Muscle layer of colon (tissue), 2 donors: Measurements from ENCODE around the gene REEP6.
"Not testable (repeated sequence)": the region's sequence is repeated elsewhere in the genome, so short reads cannot be mapped to it uniquely, and the experiment has no call there.

Experiments
- H3K27ac ChIP-seq: one replicate; pipeline ENCODE4 v1.7.0; 2013; ENCODE audit warnings: low read depth, mild to moderate bottlenecking, low read length, moderate library complexity
- H3K27me3 ChIP-seq, 2 donors: one replicate each; pipeline ENCODE4 v1.7.0; 2013; ENCODE audit warnings: low read length in 2 of 2, mild to moderate bottlenecking in 2 of 2; ENCODE audit not compliant: insufficient read depth in 2 of 2, control insufficient read depth in 1 of 2
- H3K36me3 ChIP-seq: one replicate; pipeline ENCODE4 v1.7.0; 2013; ENCODE audit warnings: mild to moderate bottlenecking, low read length; ENCODE audit not compliant: insufficient read depth
- H3K4me1 ChIP-seq: one replicate; pipeline ENCODE4 v1.7.0; 2013; ENCODE audit warnings: mild to moderate bottlenecking, low read length; ENCODE audit not compliant: insufficient read depth
- H3K4me3 ChIP-seq, 2 donors: one replicate each; pipeline ENCODE4 v1.7.0; 2013; ENCODE audit warnings: low read length in 2 of 2, low read depth in 1 of 2, mild to moderate bottlenecking in 1 of 2, moderate library complexity in 1 of 2
- H3K9ac ChIP-seq: one replicate; pipeline ENCODE4 v1.7.0; 2013; ENCODE audit warnings: low read length
- H3K9me3 ChIP-seq: one replicate; pipeline ENCODE4 v1.7.0; 2013; ENCODE audit warnings: mild to moderate bottlenecking, low read length
- donor health status: abdominal sarcoma.
- donor health status: Adenocarcinoma of cecum.

REEP6 gene

DNA sequence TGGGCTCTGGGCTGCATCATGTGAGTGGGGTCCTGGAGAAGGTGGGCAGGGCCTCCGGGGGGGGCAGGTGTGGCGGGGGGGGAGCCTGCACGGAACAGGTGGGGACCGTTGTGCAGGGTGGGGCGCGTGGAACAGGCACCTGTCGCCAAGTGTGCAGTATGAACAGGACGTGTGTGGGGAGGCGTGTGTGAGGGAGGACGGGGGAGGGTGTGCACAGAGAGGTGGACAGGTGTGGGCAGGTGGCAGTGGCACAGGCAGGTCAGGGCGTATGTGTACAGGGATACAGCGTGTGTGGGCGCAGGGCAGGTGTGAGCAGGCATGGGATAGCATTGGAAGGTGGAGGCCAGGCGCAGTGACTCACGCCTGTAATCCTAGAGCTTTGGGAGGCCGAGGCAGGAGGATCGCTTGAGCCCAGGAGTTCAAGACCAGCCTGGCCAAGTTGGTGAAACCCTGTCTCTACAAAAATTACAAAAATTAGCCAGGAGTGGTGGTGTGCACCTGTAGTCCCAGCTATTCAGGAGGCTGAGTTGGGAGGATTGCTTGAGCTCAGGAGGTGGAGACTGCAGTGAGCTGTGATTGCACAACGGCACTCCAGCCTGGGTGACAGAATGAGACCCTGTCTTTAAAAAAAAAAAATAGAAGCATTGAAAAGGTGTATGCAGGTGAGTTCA, 36.1 kb downstream of the REEP6 start:
- H3K27me3 ChIP-seq = peaks cover 20 to 55% of the 10 kb centered on the region in 2 donors
- H3K4me3 ChIP-seq = no peak overlapping the region
- H3K9me3 ChIP-seq = no peaks in the 10 kb centered on the region
- no peak overlapping the region for H3K27ac ChIP-seq
- H3K36me3 ChIP-seq = no peaks in the 10 kb centered on the region
- H3K4me1 ChIP-seq = no peaks in the 10 kb centered on the region
- no peak overlapping the region for H3K9ac ChIP-seq

DNA sequence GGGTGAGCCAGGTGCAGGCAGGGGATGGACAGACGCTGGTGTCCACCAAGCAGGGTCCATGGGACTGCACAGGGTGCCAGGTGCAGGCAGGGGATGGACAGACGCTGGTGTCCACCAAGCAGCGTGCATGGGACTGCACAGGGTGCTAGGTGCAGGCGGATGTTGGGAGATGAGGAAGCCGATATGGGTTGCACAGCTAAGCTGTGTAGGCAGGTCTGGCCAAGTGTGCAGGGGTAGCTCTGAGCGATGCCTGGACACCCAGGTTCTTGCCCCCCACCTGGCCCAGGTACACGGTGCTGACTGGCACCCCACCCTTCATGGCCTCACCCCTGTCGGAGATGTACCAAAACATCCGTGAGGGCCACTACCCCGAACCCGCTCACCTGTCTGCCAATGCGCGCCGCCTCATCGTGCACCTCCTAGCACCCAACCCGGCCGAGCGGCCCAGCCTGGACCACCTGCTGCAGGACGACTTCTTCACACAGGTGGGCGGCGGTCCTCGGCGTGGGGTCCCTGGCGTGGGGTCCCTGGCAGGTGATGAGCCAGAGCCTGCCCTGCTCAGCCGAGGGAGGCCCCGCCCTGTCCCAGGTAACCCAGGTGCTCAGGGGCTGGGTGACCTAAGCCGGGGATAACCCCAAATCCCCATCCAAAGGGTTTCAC, 36.8 kb downstream of the REEP6 start:
- Histone ChIP-seq H3K9ac (no peak overlapping the region), H3K9me3 (no peaks in the 10 kb centered on the region), H3K27me3 (peaks cover 20 to 55% of the 10 kb centered on the region in 2 donors), H3K27ac (no peak overlapping the region), H3K4me3 (no peak overlapping the region), H3K36me3 (no peaks in the 10 kb centered on the region), H3K4me1 (no peaks in the 10 kb centered on the region)

DNA sequence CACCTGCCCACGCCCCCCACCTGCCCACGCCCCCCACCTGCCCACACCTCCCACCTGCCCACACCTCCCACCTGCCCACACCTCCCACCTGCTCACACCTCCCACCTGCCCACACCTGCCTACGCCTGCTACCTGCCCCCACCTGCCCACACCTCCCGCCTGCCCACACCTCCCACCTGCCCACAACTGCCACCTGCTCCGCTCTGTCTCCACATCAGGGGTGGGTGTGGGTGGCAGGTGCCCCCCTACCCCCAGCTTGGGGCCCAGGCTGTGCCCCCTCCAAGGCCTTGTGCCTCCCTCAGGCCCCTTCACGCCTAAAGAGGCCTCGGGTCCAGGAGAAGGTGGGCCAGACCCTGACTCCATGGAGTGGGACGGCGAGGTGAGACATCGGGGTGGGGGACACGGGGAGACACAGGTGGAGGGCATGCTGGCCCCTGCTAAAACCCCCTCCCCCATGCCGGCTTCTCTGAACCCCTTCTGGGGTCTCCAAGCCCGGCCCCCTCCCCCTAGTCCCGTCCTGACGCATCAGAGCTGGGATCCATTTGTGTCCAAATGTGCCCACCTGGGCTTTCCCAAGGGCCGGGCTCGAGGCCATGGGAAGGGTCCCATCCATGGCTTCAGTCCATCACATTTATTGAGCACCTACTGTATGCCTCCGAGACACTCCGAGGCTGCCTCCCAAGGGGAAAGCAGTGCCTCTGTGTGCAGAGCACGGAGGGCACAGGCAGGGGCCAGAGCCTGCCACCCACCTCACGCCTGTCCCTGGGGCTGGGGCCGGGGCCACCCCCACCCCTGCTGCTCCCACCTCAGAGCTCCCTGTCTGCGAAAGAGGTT, 37.8 kb downstream of the REEP6 start:
- Histone ChIP-seq H3K36me3 (no peaks in the 10 kb centered on the region), H3K27me3 (peaks cover 20 to 46% of the 10 kb centered on the region in 2 donors), H3K27ac (no peak overlapping the region), H3K4me3 (no peak overlapping the region), H3K9ac (no peak overlapping the region), H3K9me3 (no peaks in the 10 kb centered on the region), H3K4me1 (no peaks in the 10 kb centered on the region)

DNA sequence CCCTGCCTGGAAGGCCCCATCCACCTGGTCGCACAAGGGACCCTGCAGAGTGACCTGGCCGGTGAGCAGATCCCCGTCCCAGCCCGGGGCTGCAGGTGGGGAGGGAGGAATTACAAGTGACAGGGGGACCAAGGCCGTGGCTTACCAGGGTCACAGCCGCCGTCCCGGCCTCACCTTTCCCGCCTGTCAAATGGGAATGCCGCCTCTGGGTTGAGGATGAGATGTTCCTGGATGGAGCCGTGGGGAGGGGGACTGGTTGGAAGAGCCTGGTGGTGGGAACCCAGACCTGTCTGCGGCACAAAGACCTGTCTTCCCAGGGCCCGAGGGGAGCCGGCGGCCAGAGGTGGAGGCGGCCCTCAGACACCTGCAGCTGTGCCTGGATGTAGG, 38.4 kb downstream of the REEP6 start:
- Histone ChIP-seq H3K4me1 (no peaks in the 10 kb centered on the region), H3K9ac (no peak overlapping the region), H3K36me3 (no peaks in the 10 kb centered on the region), H3K4me3 (no peak overlapping the region), H3K27me3 (peaks cover 18 to 44% of the 10 kb centered on the region in 2 donors), H3K27ac (no peak overlapping the region), H3K9me3 (no peaks in the 10 kb centered on the region)

DNA sequence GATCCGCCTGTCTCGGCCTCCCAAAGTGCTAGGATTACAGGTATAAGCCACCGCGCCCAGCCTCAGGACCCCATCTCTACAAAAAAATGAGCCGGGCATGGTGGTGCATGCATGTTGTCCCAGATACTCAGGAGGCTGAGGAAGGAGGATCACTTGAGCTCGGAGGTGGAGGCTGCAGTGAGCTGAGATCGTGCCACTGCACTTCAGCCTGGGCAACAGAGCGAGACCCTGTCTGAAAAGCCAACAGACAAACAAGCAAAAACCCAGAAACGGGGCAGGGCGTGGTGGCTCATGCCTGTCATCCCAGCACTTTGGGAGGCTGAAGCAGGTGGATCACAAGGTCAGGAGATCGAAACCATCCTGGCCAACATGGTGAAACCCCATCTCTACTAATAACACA, 39.9 kb downstream of the REEP6 start:
- peaks cover 6 to 29% of the 10 kb centered on the region in 2 donors for H3K27me3 ChIP-seq
- H3K4me3 ChIP-seq = not testable (repeated sequence)

DNA sequence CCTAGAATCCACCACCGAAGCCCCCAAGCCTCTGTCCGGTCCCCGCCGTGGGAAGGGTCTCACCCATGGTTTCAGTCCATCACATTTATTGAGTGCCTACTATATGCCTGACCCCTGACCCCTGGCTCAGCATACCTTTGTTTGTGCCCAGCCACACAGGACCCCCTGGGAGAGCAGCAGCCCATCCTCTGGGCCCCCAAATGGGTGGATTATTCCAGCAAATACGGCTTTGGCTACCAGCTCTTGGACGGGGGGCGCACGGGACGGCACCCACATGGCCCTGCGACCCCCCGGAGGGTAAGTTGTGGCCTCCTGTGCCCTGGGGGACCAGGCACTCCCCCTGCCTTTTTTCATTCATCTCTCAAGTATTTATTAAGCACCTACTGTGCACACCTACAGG, 40.6 kb downstream of the REEP6 start:
- H3K27me3 ChIP-seq = peaks cover 0 to 22% of the 10 kb centered on the region in 2 donors

More for the DNA sequence above, 39.9 kb downstream of the REEP6 start:
- H3K9ac ChIP-seq, H3K9me3 ChIP-seq, H3K36me3 ChIP-seq, H3K4me1 ChIP-seq, H3K27ac ChIP-seq: not testable (repeated sequence)

DNA sequence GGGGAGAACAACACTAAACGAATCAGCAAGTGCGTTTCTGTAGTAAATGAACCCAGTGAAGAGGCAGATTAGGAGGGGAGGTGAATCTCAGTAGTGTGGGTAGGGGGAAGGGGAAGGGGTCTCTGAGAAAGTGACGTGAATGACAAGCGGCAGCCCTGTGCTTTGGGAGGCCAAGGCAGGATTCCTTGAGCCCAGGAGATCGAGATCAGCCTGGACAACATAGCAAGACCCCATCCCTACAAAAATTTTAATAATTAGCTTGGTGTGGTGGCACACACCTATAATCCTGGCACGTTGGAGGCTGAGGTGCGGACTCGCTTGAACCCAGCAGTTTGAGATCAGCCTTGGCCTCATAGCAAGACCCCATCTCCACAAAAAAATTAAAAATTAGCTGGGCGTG, 41.0 kb downstream of the REEP6 start:
- H3K36me3 ChIP-seq = no peaks in the 10 kb centered on the region
- H3K9me3 ChIP-seq = no peaks in the 10 kb centered on the region
- no peak overlapping the region for H3K27ac ChIP-seq
- no peak overlapping the region for H3K4me3 ChIP-seq
- H3K4me1 ChIP-seq = no peaks in the 10 kb centered on the region
- peaks cover 0 to 18% of the 10 kb centered on the region in 2 donors for H3K27me3 ChIP-seq
- no peak overlapping the region for H3K9ac ChIP-seq

More for the DNA sequence above, 40.6 kb downstream of the REEP6 start:
- no peaks in the 10 kb centered on the region for H3K9me3 ChIP-seq
- H3K9ac ChIP-seq = no peak overlapping the region
- no peaks in the 10 kb centered on the region for H3K4me1 ChIP-seq
- no peak overlapping the region for H3K27ac ChIP-seq
- H3K36me3 ChIP-seq = no peaks in the 10 kb centered on the region
- H3K4me3 ChIP-seq = no peak overlapping the region

DNA sequence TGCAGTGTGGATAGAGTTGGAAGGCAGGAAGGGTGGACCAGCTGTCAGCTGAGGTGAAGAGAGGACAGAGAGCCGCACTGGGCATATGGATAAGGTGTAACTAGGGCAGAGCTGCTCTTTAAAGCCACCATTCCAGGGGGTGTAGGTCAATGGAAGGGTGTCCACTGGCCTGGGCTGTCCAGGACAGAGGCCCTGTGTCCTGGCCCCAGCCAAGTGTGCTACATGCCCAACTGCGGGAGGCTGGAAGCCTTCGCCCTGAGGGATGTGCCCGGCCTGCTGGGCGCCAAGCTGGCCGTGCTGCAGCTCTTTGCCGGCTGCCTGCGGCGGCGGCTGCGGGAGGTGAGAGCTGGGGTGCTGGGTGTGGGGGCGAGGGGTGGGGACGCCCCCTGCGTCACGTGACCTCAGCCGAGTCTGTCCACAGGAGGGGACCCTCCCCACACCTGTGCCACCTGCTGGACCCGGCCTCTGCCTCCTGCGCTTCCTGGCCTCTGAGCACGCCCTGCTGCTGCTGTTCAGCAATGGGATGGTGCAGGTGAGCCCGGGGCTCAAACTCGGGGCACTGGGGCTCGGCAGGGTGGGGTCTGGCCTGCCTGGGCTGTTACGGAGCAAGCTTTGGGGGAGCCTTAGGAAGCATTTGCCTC, 42.6 kb downstream of the REEP6 start:
- Histone ChIP-seq H3K9ac (no peak overlapping the region), H3K27me3 (peaks cover 0 to 10% of the 10 kb centered on the region in 2 donors), H3K27ac (no peak overlapping the region), H3K4me1 (no peaks in the 10 kb centered on the region), H3K9me3 (no peaks in the 10 kb centered on the region), H3K36me3 (no peaks in the 10 kb centered on the region), H3K4me3 (no peak overlapping the region)

DNA sequence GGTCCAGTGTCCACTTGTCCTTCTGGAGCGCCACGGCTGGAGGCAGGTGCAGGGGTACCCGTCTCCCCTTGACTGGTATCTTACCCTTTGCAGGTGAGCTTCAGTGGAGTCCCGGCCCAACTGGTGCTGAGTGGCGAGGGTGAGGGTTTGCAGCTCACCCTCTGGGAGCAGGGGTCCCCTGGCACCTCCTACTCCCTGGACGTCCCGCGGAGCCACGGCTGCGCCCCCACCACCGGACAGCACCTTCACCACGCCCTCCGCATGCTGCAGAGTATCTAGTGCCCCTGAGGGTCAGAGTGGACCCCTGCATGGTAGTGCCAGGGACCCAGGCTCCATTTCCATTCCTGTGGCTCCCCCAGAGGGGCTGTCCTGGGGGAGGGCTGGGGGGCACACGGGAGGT, 44.0 kb downstream of the REEP6 start:
- Histone ChIP-seq H3K9me3 (no peaks in the 10 kb centered on the region), H3K9ac (no peak overlapping the region), H3K27me3 (peaks cover 0 to 3% of the 10 kb centered on the region in 2 donors), H3K36me3 (no peaks in the 10 kb centered on the region), H3K4me1 (no peaks in the 10 kb centered on the region), H3K27ac (no peak overlapping the region), H3K4me3 (no peak overlapping the region)

DNA sequence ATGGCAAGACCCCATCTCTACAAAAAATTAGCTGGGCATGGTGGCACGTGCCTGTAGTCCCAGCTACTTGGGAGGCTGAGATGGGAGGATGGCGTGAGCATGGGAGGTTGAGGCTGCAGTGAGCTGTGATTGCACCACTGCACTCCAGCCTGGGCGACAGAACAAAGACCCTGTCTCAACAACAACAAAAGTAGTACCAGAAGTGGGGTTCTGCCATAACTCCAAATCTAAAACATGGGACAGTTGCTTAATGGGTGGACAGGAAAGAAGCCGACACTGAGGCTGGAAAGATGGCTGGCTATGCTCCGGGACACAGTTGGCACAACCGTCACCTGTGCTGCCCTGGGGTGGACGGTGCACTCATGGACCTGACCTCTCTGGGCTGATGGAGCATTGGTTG, 44.7 kb downstream of the REEP6 start:
- not testable (repeated sequence) for H3K4me1 ChIP-seq, H3K4me3 ChIP-seq, H3K9ac ChIP-seq, H3K9me3 ChIP-seq, H3K36me3 ChIP-seq, H3K27ac ChIP-seq, H3K27me3 ChIP-seq

DNA sequence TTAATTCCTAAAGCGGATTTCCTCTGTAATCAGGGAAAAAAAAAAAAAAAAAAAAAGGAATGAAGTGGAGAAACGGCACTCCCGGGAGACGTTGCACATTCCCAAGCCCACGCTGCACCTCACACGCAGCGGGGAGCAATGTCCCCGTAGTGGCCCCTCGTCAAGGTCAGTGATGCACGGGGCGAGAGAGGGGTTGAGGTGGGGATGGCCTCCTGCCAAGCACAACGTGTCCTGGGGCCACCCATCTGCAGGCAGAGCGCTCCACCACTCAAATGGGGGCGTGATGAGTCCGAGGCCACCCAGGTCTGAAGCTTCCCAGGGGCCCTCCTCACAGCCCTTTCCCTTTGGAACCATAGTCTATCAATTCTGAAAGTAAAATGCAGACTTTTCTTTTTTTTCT, 48.0 kb downstream of the REEP6 start:
- no peaks in the 10 kb centered on the region for H3K36me3 ChIP-seq
- no peaks in the 10 kb centered on the region for H3K9me3 ChIP-seq
- H3K27me3 ChIP-seq = no peaks in the 10 kb centered on the region
- H3K9ac ChIP-seq = no peak overlapping the region
- no peak overlapping the region for H3K4me3 ChIP-seq
- peaks cover 8% of the 10 kb centered on the region for H3K4me1 ChIP-seq
- no peak overlapping the region for H3K27ac ChIP-seq
